GM13976 (cell line): Measurements from ENCODE around the gene GRAMD4.
"Not testable (repeated sequence)": the region's sequence is repeated elsewhere in the genome, so short reads cannot be mapped to it uniquely, and the experiment has no call there.

Experiments used
- DNase-seq: peaks from one replicate; pipeline ENCODE4 v3.0.0; 2012; ENCODE audit warnings: low spot score
- in situ Hi-C: fragments of 300-500 bp; cut with MboI; formaldehyde crosslinking; loops from one replicate; pipeline ENCODE4 v1.12.0; 2022; ENCODE audit warnings: low sequenced_read_pairs, mixed read lengths, inconsistent platforms; ENCODE audit not compliant: unreplicated experiment
- TF ChIP-seq, protein P1 (sequence below): IDR thresholded peaks from 2 replicates; pipeline ENCODE4 v1.5.1; 2012; ENCODE audit warnings: borderline replicate concordance, mild to moderate bottlenecking; ENCODE audit not compliant: insufficient read depth; ENCODE audit errors: extremely low read depth, missing control alignments, control extremely low read depth

The GRAMD4 gene

DNA sequence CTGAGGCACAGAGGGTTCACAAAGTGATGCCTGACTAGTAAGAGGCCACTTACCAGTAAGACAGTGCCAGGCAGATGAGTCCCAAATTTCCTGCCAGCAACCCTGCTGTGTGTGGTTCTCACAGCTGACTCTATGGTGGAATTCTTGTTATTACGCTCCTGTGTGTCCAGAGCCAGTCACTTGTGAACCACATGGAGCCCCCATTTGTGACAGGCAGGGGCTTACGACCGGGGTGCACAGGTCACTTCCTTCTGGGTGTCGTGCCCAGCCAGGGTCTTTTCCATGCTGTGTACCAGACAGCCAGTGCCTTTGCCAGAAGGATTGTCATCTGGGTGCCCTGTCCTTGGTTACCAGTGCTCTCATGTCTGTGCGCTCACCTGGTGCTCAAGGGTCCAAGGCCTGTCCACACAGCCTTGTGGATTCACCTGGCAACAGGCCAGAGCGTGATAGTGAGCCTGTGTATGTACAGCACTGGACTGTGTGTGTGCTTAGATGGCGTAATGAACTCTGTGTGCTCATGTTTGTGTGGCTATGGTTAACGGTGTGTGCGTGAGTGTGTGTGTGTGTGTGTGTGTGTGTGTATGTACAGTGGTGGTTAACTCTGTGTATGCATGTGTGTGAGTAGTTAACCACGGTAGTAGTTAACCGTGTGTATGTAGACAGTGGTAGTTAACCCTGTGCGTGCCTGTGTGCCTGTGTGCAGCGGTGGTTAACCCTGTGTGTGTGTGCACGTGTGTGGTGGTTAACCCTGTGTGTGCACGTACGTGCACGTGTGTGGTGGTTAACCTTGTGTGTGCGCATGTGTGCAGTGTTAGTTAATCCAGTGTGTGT lies 18.6 kb downstream of the GRAMD4 start:
- TF ChIP-seq, protein P1, sequence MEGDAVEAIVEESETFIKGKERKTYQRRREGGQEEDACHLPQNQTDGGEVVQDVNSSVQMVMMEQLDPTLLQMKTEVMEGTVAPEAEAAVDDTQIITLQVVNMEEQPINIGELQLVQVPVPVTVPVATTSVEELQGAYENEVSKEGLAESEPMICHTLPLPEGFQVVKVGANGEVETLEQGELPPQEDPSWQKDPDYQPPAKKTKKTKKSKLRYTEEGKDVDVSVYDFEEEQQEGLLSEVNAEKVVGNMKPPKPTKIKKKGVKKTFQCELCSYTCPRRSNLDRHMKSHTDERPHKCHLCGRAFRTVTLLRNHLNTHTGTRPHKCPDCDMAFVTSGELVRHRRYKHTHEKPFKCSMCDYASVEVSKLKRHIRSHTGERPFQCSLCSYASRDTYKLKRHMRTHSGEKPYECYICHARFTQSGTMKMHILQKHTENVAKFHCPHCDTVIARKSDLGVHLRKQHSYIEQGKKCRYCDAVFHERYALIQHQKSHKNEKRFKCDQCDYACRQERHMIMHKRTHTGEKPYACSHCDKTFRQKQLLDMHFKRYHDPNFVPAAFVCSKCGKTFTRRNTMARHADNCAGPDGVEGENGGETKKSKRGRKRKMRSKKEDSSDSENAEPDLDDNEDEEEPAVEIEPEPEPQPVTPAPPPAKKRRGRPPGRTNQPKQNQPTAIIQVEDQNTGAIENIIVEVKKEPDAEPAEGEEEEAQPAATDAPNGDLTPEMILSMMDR: no peak
- in situ Hi-C loops: no loop called here
- no peak for DNase-seq

DNA sequence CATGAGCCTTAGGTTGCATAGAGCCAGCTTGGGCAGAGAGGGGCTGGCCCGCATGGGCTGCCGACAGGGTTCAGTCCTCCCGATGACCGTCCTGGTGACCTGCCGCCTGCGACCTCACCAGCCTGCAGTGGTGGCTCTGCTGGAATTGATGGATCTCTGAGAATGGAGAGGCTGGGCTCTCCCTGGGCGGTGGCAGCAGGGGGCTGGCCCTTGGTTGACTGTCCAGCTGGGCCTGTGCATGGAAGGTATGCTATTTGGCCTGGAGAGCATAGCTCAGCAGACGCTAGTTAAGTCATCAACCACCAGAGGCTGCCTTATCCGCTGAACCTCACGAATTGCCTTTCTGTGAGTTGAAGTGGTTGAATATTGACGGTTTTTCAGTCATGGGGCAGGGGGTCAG lies 19.7 kb downstream of the GRAMD4 start:
- no peak for DNase-seq
- TF ChIP-seq, protein P1: no peak
- in situ Hi-C loops: no loop called here

DNA sequence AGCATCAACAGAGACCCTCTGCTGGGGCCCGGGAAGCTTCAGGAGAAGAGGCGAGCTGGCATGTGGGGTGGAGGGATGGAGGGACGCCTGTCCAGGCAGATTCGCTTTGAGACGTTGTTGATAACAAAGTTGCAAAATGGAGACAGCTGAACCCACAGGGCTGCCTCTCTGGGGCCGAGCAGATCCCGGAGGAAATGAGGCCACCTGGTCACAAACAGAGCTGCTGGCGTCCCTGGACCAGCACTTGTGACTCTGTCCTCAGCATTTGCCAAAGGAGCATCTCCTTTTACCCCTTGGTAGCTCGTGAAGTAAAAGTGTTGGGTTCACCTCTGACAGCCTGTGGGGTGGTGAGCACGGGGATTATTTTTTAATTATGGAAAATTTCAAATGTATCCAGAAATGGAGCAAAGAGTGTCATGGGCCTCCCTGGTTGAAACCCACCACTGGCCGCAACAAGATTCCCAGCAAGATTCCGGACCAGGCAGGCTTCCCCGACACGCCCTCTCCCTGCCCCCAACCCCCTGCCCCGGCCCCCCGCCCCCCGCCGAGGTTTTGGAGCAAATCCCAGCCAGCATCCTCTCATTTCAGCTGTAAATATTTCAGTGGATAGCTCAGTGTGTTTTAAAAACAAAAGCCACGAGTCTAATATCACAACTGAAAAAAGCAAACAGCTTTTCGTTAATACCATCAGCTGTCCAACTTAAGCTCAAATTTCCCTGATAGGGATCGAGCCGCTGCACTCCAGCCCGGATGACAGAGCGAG lies 20.3 kb downstream of the GRAMD4 start:
- TF ChIP-seq, protein P1: no peak
- no peak for DNase-seq
- in situ Hi-C loops: no loop called here

DNA sequence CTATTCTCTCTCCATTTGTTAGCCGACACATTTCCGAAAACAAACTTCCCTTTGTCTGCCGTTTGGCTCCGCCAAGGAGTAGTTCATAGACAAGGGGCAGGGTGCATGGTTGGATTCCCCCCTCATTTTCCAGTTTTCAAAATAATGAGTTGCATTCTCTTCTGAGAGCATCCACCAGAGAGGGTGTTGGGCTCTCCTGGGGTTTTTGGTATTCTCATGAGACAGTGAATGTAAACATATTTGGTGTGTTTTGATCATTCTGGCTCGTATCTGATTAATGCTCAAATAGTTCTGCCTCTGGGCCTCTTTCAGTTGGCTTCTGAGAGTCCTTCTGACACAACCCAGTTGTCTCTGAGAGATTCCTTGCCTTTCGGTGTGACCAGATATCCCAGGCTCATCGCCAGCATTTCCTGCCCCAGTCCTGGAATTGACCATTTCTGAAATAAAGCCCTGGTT lies 21.7 kb downstream of the GRAMD4 start:
- in situ Hi-C loops: no loop called here
- no peak for DNase-seq
- TF ChIP-seq, protein P1: no peak

DNA sequence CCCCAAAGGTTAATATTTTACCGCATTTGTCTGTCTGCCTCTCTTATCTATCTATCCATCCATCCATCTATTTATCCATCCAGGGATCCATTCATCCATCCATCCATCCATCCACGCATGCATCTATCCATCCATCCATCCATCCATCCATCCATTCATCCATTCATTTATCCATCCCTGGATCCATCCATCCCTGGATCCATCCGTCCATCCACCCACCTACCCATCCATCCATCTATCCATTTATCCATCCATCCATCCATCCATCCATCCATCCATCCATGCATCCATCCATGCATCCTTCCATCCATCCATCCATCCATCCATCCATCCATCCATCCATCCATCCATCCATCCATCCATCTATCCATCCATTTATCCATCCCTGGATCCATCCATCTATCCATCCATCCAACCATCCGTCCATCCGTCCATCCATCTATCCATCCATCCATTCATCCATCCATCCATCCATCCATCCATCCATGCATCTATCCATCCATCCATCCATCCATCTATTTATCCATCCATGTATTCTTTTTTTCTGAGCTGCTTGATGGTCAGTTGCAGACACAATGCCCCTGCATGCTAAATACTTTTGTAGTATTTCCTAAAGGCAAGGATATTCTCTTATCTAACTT lies 22.8 kb downstream of the GRAMD4 start:
- DNase-seq, in situ Hi-C loops: not testable (repeated sequence)

DNA sequence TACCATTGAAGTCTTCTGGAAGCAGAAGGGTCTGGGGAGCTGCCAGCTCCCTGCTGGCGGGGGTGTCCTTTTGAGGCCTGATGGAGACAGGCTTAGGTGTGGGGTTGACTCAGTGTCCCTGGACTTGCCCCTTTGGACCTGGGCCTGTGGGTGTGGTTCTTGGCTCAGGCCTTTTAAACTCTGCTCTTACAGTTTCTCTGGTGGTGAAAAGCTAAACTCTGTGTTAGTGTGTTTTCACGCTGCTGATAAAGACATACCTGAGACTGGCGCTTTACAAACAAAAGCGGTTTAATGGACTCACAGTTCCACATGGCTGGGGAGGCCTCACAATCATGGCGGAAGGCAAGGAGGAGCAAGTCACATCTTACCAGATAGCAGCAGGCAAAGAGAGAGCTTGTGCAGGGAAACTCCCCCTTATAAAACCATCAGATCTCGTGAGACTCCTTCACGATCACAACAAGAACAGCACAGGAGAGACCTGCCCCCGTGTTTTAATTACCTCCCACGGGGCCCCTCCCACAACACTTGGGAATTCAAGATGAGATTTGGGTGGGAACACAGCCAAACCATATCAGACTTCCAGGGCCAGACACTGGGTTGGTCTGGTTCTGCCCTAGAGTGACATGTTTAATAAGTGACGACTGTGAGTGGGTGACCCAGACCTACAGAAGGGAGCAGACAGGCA lies 26.5 kb downstream of the GRAMD4 start:
- DNase-seq: no peak
- in situ Hi-C loops: no loop called here
- TF ChIP-seq, protein P1: no peak

DNA sequence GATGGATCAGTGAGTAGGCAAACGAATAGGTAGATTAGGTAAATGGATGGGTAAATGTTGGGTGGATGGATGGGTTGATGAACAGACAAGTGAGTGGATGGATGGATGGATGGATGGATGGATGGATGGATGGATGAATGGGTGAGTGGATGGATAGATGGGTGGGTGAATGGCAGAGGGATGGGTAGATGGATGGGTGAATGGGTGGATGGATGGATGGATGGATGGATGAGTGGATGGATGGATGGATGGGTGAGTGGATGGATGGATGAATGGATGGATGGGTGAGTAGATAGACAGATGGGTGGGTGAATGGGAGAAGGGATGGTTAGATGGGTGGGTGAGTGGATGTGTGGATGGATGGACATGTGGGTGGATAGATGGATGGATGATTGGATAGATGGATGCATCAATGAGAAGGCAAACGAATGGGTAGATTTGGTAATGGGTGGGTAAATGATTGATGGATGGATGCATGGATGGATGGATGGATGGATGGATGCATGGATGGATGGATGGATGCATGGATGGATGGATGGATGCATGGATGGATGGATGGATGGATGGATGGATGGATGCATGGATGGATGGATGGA lies 28.1 kb downstream of the GRAMD4 start:
- in situ Hi-C loops, DNase-seq: not testable (repeated sequence)
